Lower leg skin (tissue), 4 donors: ENCODE measurements around the gene CHMP5. TPM values are rescaled to one million over a fixed set of nuclear protein-coding genes. Genes with fewer than 3 reads are reported as not detected.
"Not testable (repeated sequence)": the region's sequence is repeated elsewhere in the genome, so short reads cannot be mapped to it uniquely, and the experiment has no call there.

Experiments
- DNase-seq, 2 donors: peaks; one replicate each; pipeline ENCODE4 v3.0.0-alpha.2; 2019; ENCODE audit warnings: low spot score in 2 of 2
- H3K4me3 ChIP-seq: fragments of 200-600 bp; sonication (generic); 2 replicates; pipeline ENCODE4 v1.5.1; 2017; ENCODE audit warnings: mild to moderate bottlenecking, low read depth; ENCODE audit not compliant: poor library complexity, severe bottlenecking
- POLR2A ChIP-seq, 2 donors: fragments of 450-650 bp; IDR thresholded peaks; one replicate each; pipeline ENCODE4 v1.6.1; 2016 to 2017; ENCODE audit warnings: antibody characterized with exemption in 2 of 2, mild to moderate bottlenecking in 1 of 2, moderate library complexity in 1 of 2
- WGBS, 2 donors: methylation state at CpG; one replicate each; pipeline ENCODE4 v1.1.5; 2018; 5-methylcytosine and 5-hydroxymethylcytosine counted together
- intact Hi-C: fragments of 100-400 bp; cut with DNase I; formaldehyde crosslinking; loops from one replicate; pipeline ENCODE4 v1.15.0; 2023; ENCODE audit warnings: low total_unique reads
- total RNA-seq, 4 donors: library from RNA; depleted of rRNA; stranded (reverse); fragments of >200 nt; gene quantifications; one replicate each; pipeline ENCODE4 v1.1.0, GENCODE V29; 2016
- TF ChIP-seq, protein P1 (sequence below), 3 donors: fragments of 450-650 bp; IDR thresholded peaks; one replicate each; pipeline ENCODE4 v1.5.1; 2016; ENCODE audit warnings: antibody characterized with exemption in 3 of 3, mild to moderate bottlenecking in 3 of 3, moderate library complexity in 2 of 3

The CHMP5 gene
- total RNA-seq, 4 donors from 2014 or later = 55.3 to 81.5 (median 65.6) TPM

GRCh38 chr9:33309903-33310302 lies 45.1 kb downstream of the CHMP5 start:
- TF ChIP-seq, protein P1, sequence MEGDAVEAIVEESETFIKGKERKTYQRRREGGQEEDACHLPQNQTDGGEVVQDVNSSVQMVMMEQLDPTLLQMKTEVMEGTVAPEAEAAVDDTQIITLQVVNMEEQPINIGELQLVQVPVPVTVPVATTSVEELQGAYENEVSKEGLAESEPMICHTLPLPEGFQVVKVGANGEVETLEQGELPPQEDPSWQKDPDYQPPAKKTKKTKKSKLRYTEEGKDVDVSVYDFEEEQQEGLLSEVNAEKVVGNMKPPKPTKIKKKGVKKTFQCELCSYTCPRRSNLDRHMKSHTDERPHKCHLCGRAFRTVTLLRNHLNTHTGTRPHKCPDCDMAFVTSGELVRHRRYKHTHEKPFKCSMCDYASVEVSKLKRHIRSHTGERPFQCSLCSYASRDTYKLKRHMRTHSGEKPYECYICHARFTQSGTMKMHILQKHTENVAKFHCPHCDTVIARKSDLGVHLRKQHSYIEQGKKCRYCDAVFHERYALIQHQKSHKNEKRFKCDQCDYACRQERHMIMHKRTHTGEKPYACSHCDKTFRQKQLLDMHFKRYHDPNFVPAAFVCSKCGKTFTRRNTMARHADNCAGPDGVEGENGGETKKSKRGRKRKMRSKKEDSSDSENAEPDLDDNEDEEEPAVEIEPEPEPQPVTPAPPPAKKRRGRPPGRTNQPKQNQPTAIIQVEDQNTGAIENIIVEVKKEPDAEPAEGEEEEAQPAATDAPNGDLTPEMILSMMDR (IDR thresholded peaks at IDR 0.05) = no peak
- TF ChIP-seq POLR2A (IDR thresholded peaks at IDR 0.05) = no peak
- intact Hi-C loops = no loop called here
- no peak for DNase-seq
- whole genome bisulfite sequencing, 2 donors = 55 to 72% methylated on average over 1 of the region's 1 CpG
- no peak overlapping the region for H3K4me3 ChIP-seq

- TF ChIP-seq, protein P1 (IDR thresholded peaks at IDR 0.05) = no peak
- TF ChIP-seq POLR2A (IDR thresholded peaks at IDR 0.05) = no peak
- WGBS, 2 donors = 86 to 89% methylated on average over 2 of the region's 2 CpGs
- H3K4me3 ChIP-seq = no peak overlapping the region
- intact Hi-C loops = no loop called here
- no peak for DNase-seq
Measured at GRCh38 chr9:33310748-33311147, 45.9 kb downstream of the CHMP5 start.

DNA sequence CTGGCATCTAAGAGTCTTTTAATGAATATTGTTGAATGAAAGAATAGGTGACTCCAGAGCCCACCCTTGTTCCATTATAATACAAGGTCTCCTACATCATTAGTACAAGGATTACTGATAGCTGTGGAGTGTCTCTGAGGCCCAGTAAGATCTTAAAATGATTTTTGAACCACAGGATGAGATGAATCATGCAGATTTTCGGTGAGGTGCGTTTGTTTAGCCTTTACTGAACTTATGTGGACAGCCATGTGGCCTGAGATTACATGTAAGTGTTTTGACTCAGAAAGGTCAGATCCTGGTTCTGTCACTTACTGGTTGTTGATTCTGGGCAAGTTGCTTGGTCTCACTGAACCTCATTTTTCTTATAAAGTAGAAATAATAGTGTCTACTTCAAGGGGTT lies 47.1 kb downstream of the CHMP5 start:
- WGBS, 2 donors = 73 to 94% methylated on average over 2 of the region's 2 CpGs
- no peak overlapping the region for H3K4me3 ChIP-seq
- intact Hi-C loops = no loop called here
- DNase-seq = no peak
- TF ChIP-seq, protein P1 (IDR thresholded peaks at IDR 0.05) = no peak
- TF ChIP-seq POLR2A (IDR thresholded peaks at IDR 0.05) = no peak

DNA sequence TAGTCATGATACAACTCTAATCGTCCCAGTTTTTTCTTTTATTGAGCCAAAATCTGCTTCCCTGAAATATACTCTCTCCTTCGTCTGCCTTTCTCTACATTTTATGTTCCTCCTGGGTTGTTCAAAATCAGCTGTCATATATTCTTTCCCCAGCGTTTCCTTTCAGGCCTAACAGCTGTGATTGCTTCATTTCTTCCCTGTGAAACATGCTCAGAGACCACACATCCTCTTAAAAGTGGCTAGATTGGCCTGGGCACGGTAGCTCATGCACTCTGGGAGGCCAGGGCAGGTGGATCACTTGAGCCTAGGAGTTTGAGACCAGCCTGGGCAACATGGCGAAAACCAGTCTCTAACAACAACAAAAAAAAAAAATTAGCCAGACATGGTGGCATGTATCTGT lies 50.5 kb downstream of the CHMP5 start:
- DNase-seq = no peak
- intact Hi-C loops = no loop called here
- no peak for TF ChIP-seq POLR2A (IDR thresholded peaks at IDR 0.05)
- TF ChIP-seq, protein P1 (IDR thresholded peaks at IDR 0.05) = no peak
- no peak overlapping the region for H3K4me3 ChIP-seq
- WGBS, 2 donors = 80 to 86% methylated on average over 5 of the region's 5 CpGs

DNA sequence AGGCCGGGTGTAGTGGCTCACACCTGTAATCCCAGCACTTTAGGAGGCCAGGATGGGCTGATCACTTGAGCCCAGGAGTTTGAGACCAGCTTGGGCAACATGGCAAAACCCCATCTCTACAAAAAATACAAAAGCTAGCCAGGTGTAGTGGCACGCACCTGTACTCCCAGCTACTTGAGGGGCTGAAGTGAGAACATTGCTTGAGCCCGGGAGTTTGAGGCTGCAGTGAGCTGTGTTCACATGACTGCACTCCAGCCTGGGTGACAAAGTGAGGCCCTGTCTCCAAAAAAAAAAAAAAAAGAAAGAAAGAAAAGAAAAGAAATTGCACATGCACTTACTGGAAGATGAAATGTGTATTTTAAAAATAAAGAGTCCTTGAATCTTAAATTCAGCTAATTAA lies 52.3 kb downstream of the CHMP5 start:
- intact Hi-C loops, DNase-seq: not testable (repeated sequence)
- WGBS, 2 donors = 97 to 99% methylated on average over 3 of the region's 3 CpGs

DNA sequence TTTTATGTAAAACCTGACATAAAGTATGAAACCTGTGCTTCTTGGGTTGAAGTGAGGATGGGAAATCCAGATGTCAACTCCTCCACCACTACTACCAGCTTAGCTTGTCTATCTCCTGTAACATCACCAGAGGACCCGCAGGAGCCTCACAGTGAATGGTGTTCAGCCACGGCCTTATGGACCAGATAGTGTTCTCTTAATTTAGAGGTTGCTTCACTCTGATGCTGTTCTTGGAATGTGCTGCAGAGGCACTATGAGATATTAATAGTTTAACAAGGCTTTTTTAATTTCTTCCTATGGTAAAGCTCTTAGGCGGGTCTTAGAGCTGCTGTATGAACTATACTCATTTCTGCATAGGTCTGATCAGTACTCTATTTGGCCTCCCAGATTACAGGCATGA lies 53.4 kb downstream of the CHMP5 start:
- TF ChIP-seq POLR2A (IDR thresholded peaks at IDR 0.05) = no peak
- TF ChIP-seq, protein P1 (IDR thresholded peaks at IDR 0.05) = no peak

More for the DNA sequence above, 52.3 kb downstream of the CHMP5 start:
- H3K4me3 ChIP-seq = not testable (repeated sequence)

More for the DNA sequence above, 53.4 kb downstream of the CHMP5 start:
- 89 to 97% methylated on average over 3 of the region's 3 CpGs for WGBS, 2 donors
- DNase-seq = no peak
- intact Hi-C loops = no loop called here
- no peak overlapping the region for H3K4me3 ChIP-seq
